Measurements from ENCODE around the gene CACNA1I. TPM values are rescaled to one million over a fixed set of nuclear protein-coding genes. Genes with fewer than 3 reads are reported as not detected.

Gene CACNA1I
- total RNA-seq, 6 experiments from 2014 or later, result not detected

DNA sequence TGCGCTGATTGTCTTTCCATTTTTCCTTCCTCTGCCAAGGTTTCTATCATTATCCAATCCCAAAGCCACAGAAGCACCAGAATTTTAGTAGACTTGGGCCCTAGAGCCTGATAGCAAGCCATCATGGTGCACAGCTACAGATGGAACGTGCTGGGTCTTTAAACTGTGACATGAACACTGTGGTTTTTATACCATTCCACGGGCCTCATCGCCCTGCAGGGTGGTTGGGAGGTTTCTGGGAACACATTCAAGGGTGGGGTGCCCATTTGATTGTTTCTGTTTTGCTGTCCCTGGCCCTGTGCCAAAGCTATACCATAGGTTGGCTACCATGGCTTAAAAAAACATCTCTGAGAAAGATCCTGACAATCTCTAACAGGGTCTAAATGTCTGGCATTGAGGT is 151.9 kb downstream of the CACNA1I start:
- H3K4me1 Mint-ChIP-seq (ENCODE audit: low read depth), result no peaks in the 10 kb centered on the region
- H3K36me3 Mint-ChIP-seq (ENCODE audit: low read depth), result no peaks in the 10 kb centered on the region
- no peak overlapping the region for H3K27ac Mint-ChIP-seq
- no peak for DNase-seq
- H3K27me3 Mint-ChIP-seq (ENCODE audit: insufficient read depth), result peaks cover 36% of the 10 kb centered on the region
- TF ChIP-seq, protein P1, sequence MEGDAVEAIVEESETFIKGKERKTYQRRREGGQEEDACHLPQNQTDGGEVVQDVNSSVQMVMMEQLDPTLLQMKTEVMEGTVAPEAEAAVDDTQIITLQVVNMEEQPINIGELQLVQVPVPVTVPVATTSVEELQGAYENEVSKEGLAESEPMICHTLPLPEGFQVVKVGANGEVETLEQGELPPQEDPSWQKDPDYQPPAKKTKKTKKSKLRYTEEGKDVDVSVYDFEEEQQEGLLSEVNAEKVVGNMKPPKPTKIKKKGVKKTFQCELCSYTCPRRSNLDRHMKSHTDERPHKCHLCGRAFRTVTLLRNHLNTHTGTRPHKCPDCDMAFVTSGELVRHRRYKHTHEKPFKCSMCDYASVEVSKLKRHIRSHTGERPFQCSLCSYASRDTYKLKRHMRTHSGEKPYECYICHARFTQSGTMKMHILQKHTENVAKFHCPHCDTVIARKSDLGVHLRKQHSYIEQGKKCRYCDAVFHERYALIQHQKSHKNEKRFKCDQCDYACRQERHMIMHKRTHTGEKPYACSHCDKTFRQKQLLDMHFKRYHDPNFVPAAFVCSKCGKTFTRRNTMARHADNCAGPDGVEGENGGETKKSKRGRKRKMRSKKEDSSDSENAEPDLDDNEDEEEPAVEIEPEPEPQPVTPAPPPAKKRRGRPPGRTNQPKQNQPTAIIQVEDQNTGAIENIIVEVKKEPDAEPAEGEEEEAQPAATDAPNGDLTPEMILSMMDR (IDR thresholded peaks at IDR 0.05), result no peak
- H3K4me3 Mint-ChIP-seq, result no peak overlapping the region
- no peaks in the 10 kb centered on the region for H3K9me3 Mint-ChIP-seq

DNA sequence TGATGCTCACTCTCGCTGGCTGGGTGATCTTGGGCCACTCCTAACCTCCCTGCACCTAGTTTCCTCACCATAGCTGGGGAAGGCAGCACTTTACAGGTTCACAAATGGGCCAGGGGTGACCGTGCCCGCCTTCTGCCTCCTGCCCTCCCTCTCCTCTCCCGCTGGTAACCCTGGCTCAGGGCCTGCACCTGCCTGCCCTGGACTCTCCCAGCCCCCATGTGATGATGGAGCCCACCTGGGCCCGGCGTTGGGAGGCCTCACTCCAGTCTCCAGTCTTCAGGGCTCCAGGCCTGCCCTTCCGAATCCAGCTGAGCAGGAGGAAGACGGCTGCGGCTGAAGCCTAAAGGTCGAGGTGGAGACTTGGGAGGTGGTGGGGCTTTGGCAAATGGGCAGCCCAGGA is 152.9 kb downstream of the CACNA1I start:
- TF ChIP-seq, protein P1 (IDR thresholded peaks at IDR 0.05), result no peak
- Mint-ChIP-seq H3K9me3 (no peaks in the 10 kb centered on the region), H3K36me3 (ENCODE audit: low read depth) (no peaks in the 10 kb centered on the region), H3K4me1 (ENCODE audit: low read depth) (no peaks in the 10 kb centered on the region), H3K4me3 (no peak overlapping the region), H3K27ac (no peak overlapping the region), H3K27me3 (ENCODE audit: insufficient read depth) (peaks cover 31% of the 10 kb centered on the region)
- DNase-seq, result no peak

DNA sequence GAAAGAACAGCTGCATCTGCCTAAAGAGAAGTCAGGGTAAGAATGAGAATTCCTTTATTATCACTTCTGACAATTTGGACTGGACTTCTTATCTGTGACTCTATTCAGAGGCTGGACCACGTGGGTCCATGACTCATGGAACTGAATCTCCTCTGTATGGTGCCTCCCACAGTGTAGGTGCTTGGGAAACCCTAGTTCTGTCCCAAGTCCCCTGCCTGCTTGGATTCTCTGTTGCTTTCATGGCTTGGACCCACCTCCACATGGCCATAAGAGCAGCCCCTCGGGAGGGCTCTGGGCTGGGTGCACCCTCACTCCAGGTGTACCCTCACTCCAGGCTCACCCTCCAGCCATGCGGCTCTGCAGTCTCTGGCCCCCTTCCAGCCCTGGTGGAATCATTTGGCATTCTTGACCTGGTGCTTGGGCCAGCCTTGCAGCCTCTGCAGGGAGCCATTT is 153.4 kb downstream of the CACNA1I start:
- Mint-ChIP-seq H3K4me3 (no peak overlapping the region), H3K4me1 (ENCODE audit: low read depth) (no peaks in the 10 kb centered on the region), H3K27me3 (ENCODE audit: insufficient read depth) (peaks cover 27% of the 10 kb centered on the region), H3K27ac (no peak overlapping the region), H3K36me3 (ENCODE audit: low read depth) (no peaks in the 10 kb centered on the region), H3K9me3 (no peaks in the 10 kb centered on the region)
- TF ChIP-seq, protein P1 (IDR thresholded peaks at IDR 0.05), result no peak
- no peak for DNase-seq

DNA sequence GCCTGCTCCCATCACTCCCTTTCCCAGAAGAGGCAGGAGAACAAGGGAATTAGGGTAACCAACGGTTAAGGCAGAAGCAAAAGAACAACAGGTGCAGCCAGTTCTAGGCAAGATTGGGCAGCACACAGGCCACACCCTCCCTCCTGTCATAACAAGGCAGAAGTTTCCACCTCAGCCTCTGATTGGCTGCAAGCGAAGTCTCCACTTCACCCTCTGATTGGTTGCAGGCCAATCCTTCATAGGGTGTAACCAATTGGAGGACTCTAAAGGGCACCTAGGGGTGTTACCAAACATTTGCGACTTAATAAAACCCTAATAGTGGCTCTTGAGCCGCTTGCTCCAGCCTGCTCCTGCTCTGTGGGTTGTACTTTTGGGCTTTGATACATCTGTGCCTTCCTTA is 153.8 kb downstream of the CACNA1I start:
- no peak for DNase-seq
- TF ChIP-seq, protein P1 (IDR thresholded peaks at IDR 0.05), result no peak
- H3K36me3 Mint-ChIP-seq (ENCODE audit: low read depth), result no peaks in the 10 kb centered on the region
- no peak overlapping the region for H3K27ac Mint-ChIP-seq
- H3K27me3 Mint-ChIP-seq (ENCODE audit: insufficient read depth), result peaks cover 30% of the 10 kb centered on the region
- no peaks in the 10 kb centered on the region for H3K4me1 Mint-ChIP-seq (ENCODE audit: low read depth)
- no peak overlapping the region for H3K4me3 Mint-ChIP-seq
- no peaks in the 10 kb centered on the region for H3K9me3 Mint-ChIP-seq

DNA sequence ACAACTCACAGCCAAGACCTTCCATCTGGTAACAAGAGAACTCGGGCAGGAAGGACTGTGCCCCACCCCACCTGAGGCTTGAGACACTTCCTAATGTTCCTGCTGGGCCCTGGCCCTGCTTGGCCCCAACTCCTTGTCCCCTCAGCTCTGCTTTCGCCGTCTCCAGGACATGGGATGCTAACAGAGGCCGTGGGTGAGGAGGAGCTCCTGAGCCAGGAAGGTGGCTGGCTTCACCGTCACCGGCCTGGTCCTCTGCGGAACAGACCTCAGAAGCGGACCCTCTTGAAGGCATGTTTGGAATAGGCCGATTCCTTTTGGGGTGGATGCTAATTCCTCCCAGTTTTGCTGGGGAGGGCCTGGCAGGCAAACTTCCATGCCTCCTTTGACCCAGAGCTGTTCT is 154.3 kb downstream of the CACNA1I start:
- H3K9me3 Mint-ChIP-seq, result no peaks in the 10 kb centered on the region
- peaks cover 28% of the 10 kb centered on the region for H3K27me3 Mint-ChIP-seq (ENCODE audit: insufficient read depth)
- TF ChIP-seq, protein P1 (IDR thresholded peaks at IDR 0.05), result no peak
- H3K36me3 Mint-ChIP-seq (ENCODE audit: low read depth), result no peaks in the 10 kb centered on the region
- H3K27ac Mint-ChIP-seq, result no peak overlapping the region
- no peak for DNase-seq
- no peaks in the 10 kb centered on the region for H3K4me1 Mint-ChIP-seq (ENCODE audit: low read depth)
- H3K4me3 Mint-ChIP-seq, result no peak overlapping the region
